ENCODE data around the gene MAP7.
"Not testable (repeated sequence)": the region's sequence is repeated elsewhere in the genome, so short reads cannot be mapped to it uniquely, and the experiment has no call there.

MAP7 gene

DNA sequence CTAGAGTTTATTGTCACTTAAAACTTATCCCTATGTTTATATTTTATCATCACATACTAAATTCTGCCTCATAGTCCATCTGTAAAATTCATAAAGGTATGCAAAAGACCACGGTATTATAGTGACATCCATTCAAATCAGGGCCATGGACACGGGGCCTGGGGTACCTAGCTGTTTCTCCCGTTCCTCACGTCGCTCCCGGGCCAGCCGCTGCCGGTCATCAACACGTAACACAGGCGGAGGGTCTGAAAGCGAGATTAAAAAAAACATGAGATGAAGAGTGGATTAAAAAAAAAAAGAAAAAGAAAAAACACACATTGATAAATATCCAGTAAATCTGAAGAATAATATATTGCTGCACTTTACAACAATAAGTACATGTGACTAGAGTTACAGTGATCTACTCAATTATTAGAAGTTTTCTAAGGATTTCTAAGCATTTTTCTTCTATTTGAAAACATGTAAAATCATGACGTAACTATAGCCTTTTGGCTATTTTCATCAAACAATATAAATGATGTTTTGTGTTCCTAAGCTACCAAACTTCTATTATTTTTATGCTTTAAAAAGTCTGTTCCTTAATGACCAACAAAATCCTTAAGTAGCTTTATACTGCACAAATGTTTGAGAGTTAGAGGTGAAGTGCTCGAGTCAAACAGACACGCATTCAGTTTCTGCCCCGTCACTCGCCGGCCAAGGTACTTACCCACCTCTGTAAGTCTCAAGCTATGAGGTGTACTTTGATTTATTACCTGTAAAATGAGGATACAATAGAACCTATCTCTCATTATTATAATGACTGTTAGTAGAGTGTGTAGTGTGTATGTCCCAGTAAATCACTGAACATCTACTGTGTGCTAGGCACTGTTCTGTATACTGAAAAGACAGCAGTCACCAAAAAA, 138.5 kb downstream of the MAP7 start:
- DNase-seq = no peak

DNA sequence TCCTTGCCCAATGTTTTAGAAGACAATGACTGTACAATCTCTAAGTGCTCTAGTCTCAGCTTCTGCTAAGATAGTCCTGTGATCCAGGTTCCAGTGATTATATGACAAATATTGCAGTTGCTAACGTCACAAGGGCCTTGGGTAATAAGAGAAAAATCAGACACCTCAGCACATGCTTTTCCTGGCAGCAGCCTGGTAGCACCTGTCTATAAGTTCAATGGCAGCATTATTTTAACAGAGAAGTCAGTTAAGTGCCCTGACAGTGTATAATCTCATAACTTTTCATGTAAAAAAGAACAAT, 139.2 kb downstream of the MAP7 start:
- DNase-seq = no peak

DNA sequence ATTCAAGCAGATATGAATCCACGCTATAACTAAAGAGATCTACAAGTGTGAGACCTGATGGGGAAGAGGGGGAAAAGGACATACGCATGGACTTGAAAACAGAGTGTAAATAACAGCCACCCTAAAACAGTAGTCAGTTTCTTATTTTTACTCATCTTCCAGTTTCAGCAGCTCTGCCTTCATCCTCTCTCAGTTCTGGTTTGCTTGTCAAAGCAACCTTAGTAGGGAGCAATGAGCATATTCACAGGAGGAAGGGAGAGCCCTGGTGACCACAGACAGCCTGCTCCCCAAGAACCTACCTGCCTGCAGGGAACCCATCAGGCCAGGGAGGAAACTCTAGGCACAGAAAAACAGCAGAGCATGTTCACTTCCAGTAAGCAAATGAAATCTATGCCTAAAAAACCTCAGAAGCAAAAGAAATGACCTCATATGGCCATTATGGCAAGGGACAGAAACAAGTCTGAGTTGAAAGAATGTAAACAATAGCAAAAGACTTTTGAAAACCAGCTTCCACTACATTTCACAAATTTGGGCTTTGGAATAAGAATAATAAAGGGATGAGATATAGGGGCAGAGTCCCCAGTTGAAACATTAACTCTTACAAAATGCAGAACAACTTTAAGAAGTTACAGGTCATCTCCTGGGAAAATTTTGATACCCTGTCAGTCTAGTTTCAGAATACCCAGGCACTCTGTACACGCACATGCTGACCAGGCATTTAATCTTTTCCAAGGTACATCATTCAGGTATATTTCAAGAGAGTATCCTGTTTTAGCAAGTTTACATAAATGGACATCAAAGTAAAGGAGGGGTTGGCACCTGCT, 139.8 kb downstream of the MAP7 start:
- no peak for DNase-seq

DNA sequence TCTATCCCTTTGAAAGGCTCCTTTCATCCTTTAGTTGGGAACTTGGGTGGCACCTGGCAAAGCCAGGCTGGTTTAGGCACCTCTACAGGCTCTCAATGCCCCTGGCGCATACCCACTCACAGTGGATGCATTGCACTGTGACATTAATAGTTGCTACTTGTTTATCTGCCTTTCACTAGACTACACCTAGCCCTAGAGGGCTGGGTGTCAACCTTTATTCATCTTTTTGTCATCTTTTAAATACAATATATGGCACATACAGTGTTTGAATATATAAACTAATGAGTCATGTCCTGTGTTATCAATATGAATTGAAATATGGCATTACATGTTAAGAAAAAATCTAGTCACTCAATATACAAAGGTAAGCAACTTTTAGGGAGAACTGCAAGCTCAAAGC, 140.6 kb downstream of the MAP7 start:
- no peak for DNase-seq

DNA sequence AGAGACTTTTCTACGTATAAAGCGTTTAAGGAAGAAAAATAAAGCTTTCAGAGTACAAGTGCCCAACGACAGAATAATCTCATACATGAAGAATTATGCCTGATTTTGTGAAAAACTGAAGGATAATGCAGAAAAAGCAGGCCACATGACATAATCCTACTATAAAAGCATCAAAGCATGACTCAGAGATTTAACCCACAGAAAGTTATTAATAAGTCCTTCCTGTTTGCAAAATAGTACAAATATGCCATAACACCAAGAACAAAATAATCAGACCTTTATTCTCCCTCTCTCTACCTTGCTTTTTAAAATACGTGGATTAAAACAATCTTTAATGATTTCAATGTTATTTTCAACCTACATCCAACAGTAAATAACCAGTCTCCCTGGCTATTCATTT, 142.0 kb downstream of the MAP7 start:
- DNase-seq = no peak

DNA sequence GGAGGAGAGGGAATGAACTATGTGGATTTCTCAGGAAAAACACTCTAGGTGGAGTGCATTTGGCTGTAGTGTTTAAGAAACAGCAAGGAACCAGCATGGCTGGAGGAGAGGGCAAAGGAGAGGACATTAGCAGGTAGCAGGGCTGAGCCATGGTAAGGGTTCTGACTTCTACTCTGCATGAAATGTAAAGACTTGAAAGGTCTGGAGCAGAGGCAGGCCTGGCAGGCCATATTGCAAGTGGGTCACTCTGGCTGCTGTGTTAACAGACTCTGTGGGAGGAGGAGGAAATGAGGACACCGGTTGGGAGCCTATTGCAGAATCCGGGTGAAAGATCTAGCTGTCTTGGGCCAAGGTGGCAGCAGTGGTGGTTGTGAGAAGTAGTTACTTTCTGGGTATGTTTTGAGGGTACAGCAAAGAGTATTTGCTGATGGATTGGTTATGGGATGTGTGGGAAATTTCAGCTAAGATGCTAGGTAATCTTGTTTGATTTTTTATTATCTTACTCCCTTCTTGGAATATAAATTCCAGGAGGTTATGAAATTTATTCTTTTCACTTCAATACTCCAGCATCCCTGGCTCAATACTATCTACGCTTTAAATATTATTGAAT, 144.7 kb downstream of the MAP7 start:
- DNase-seq = no peak

DNA sequence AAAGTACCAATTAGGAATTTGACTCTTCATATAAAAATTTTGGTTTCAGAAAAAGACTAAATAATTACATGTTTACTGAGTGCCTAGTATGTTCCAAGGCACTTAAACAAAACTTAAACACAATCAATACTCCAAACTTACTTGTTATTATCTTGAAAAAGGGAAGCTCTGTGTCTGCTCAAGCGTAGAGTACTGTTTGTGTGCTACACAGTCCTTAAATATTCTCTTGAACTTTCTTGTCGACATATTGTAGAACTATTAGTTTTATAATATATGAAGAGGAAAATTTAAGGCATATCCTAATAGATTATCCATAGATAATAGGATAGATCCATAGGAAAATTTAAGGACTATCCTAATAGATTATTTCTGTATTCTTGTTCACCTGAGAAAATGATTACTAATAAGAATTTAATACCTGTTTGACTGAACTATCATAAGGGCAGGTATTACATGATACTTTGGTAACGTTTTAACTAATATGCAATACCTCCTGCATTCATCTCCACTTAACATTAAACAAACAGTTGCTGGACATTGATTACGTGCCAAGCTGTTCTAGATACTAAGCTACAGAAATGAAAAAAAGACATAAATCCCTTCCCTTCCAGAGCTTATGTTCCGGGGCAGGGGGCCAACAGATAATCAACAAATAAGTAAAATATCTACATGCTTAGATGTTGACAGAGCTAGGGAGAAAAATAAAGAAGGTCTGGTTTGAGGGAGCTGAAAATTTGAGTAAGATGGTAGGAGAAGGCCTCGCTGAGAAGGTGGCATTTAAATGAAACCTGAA, 145.4 kb downstream of the MAP7 start:
- no peak for DNase-seq

DNA sequence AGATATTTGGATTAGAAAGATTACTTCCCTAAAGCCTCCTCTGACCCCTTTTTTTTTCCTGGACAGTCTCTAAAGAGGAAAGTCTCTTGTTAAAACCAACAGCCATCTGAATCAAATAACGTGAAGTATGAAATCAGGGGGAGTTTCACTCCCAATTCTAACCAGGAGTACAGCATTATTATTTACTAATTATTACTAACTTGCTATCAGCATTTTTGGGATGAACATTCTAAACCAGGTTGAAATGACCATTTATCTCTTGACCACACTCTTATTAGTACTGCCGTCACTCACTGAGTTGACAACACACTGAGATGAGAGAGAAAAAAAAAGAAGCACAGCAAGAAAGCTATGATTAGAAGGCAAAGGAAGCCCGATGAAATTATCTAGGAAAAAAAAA, 146.2 kb downstream of the MAP7 start:
- DNase-seq = no peak

DNA sequence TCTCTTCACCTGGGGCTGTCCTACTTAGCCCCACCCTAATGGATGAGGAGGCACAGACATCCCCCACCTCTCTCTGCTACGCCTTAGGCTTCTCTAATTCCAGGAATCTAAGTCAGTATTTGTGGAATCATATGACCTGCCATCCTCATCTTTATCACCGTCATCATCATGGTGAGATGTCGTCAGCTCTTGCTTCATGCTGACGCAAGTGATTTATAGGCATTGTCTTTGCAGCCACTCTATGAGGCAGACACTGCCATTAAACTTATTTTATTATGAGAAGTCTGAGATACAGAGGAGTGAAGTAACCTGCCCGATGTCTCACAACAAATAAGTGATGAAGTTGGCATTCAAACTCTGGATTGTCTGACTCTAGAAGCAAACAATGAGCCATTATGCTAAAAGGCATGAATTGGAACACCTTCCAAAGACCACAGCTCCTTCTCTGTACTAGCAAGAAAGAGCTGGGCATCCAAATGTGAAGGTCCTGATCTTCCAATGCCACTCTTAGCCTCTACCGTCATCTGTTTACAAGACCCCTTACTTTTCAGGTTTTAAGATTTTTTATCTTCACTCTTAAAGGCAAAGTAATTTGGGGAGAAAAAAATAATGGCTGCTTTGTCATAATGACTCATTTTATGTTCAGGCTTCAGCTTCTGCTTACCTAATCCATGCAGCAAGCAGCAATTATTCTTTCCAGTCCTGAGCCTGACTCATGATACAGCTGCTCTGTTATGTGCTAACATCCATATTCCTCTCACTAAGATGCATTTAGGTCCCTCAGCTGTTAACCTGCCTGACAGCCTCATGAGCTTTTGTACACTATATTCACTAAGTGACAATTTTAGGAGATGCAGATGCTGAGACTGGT, 146.9 kb downstream of the MAP7 start:
- no peak for DNase-seq

DNA sequence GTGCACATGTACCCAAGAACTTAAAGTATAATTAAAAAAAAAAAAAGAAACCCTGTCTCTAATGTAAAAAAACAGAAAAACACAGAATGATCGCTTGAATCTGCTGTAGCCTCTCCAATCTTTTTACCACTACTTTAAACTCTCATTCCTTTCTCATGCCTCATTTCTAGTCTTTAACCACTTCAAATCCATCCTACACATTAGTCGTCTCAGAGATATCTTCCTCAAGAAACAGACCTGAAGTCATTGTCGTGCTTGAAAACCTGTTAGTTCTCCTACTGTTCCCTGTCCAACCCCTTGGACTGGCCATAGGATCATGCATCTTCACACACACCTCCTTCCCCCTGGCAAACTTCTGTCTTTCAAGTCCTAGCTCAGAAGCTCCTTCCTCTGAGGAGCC, 148.5 kb downstream of the MAP7 start:
- no peak for DNase-seq

DNA sequence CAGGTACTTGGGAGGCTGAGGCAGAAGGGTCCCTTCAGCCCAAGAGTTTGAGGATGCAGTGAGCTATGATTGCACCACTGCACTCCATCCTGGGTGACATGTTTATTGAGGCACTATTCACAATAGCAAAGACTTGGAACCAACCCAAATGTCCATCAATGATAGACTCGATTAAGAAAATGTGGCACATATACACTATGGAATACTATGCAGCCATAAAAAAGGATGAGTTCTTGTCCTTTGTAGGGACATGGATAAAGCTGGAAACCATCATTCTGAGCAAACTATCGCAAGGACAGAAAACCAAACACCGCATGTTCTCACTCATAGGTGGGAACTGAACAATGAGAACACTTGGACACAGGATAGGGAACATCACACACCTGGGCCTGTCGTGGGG, 149.0 kb downstream of the MAP7 start:
- DNase-seq = not testable (repeated sequence)

DNA sequence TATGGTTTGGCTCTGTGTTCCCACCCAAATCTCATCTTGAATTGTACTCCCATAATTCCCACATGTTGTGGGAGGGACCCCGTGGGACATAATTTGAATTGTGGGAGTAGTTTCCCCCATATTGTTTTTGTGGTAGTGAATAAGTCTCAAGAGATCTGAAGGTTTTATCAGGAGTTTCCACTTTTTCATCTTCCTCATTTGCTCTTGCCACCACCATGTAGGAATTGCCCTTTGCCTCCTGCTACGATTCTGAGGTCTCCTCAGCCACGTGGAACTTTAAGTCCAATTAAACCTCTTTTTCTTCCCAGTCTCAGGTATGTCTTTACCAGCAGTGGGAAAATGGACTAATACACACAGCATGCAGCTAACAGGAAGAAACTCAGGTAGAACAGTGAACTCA, 151.8 kb downstream of the MAP7 start:
- DNase-seq = no peak

DNA sequence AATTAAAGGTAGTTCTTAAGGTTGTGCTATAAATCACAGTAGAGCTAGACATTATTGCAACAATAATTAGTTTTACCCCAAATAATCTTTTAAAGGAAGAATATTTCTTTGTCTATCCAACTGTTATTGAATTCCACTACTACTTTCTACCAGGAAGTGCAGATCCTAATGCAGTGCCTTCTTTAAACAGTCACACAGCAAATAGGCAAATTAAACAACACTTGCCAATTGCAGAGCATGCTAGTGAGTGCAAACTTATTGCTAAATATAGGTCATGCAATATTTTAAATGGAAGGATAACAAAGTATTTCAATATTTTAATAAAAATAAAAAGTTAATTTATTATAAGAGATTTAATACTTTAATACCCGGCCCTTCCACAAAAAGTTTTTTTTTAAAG, 153.3 kb downstream of the MAP7 start:
- no peak for DNase-seq

DNA sequence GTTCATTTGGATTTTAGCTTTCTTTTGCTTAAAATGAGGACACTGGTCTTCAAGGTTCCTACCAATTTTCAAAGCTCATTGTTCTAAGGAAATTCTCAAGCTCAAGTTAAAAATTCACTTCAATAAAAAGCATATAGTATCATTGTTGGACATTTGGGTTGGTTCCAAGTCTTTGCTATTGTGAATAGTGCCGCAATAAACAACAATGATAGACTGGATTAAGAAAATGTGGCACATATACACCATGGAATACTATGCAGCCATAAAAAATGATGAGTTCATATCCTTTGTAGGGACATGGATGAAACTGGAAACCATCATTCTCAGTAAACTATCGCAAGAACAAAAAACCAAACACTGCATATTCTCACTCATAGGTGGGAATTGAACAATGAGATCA, 159.3 kb downstream of the MAP7 start:
- not testable (repeated sequence) for DNase-seq

DNA sequence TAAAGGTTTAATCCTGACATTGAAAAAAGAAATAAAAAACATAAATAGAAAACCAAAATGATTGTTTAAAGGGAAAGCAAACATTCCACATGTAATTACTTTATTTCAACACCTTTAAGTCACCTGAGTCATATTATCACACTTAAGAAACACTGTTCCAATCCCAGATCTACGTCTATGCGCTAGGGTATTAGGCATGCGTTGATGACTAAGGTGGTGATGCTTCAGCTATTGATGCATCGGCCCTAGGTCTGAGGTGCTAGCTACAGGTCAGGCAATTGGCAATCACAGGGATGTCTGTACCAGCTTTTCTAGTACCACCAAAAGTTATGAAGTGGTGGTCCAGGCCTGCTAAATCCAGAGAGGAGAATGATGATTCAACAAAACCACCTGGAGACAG, 162.9 kb downstream of the MAP7 start:
- DNase-seq = no peak

DNA sequence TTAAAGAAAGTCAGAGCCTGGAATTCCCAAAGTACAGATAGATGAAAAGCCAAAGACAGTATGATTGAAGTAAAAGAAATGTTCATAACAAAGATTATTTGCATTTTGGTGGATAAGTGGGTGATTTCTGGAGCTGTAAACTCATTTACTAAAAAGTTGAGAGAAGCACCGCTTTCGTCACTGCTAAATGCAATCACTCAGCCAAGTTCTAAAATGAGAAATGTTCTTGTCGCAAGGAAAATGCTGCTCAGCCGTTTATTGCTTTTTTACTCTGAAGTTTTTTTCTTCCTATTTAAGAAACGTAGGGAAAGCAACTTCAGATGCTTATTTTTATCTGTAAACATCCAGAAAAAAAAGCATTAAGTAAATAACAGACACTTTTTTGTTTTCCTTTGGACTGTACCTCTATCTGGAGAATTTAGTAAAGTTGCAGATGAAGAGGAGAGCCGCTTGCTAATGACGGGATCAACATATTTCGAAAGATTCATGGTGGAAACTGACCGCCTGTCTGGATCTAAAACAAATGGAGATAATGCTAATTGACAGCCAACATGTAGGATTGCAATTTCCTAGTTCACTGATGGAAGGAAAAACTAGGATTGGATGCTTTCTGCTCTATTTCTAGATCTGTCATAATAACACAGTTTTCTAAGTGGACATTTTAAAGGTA, 166.8 kb downstream of the MAP7 start:
- no peak for DNase-seq

DNA sequence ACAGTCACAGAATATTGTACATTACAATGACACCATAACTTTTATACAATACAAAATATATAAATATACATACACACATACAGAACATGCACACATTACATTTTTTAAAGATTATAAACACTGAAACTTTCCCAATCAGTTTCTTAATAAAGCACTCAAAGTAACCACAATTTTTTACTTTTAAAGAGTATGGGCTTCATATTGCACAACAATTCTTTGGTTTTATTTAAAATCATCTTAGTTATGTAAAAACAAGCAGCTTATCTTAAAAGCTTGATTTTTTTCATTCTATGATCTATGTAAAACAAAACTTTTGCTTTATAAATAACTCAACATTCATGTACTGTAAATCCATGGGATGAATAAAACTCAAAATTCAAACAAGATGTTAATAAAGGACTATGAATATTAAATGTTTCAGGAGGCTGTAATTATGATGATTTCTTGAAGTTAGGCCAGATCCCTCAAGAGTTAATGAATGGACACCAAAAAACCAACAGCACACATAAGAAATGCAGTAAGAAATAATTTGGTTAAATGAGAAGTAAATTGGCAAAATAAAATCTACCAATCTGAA, 167.5 kb downstream of the MAP7 start:
- DNase-seq = no peak

DNA sequence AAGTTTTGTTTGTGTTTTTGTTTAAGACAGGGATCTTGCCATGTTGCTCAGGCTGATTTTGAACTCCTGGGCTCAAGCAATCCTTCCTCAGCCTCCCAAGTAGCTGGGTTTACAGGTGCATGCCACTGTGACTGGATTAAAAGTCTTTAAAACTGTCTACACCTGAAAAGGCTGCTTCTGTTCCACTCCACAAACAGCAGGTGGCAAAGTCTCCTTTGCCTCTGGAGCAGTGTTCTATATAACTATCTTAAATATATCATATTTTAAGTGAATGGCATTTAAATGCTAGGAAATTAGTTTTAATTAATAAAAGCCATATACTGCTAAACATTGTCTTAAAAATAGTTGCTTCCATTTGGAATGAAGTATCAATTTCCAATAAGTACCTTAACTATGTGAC, 171.3 kb downstream of the MAP7 start:
- no peak for DNase-seq

DNA sequence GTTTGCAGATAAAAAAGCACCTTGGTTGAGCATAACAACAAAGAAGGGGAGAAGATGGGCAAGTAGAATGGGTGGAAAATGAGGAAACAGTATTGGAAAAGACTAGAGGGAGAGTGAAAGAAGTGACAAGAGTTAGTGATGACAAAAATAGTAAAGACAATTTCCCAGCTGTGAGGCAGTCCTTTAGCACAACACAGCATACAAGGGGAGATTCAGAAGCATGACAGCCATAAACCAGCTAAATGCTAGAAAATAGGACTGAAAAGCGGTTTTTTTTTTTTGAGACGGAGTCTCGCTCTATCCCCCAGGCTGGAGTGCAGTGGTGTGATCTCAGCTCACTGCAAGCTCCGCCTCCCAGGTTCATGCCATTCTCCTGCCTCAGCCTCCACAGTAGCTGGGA, 174.4 kb downstream of the MAP7 start:
- DNase-seq = not testable (repeated sequence)

DNA sequence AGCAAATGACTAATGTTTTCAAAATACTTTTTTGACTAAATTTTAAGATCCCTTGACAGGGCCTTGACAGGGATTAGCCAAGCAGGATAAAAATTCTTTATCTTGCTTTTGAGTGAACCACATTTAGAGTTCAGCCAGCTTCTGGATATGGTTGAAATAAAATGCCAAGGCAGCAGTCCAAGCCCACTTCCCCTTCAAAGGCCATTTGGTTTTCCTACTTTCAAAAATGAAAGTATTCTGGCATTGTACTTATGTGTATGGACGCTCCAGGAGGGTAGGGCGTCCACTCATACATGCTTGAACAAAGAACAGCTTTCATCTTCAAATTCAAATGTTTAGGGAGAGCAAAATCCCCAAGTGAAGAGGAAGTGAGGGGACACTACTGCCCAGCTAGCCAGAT, 178.3 kb downstream of the MAP7 start:
- DNase-seq = no peak
